NB4 (cell line): ENCODE results near the gene FAM133A.

Source experiments
- DNase-seq: peaks from one replicate; pipeline ENCODE4 v3.0.0; 2010; ENCODE audit warnings: low read depth
- H3K4me3 ChIP-seq: one replicate; pipeline ENCODE4 v1.5.1; 2011; ENCODE audit warnings: mild to moderate bottlenecking, low read depth, low read length, moderate library complexity
- CTCF ChIP-seq: IDR thresholded peaks from one replicate; pipeline ENCODE4 v1.5.1; 2012; ENCODE audit warnings: low read depth, low read length
- MAX ChIP-seq: IDR thresholded peaks from 2 replicates; pipeline ENCODE4 v1.6.1; 2011; ENCODE audit warnings: low read depth, low read length
- MYC ChIP-seq: IDR thresholded peaks from 2 replicates; pipeline ENCODE4 v1.6.1; 2011; ENCODE audit warnings: low read depth, low read length
- POLR2A ChIP-seq: IDR thresholded peaks from 2 replicates; pipeline ENCODE4 v1.6.1; 2011; ENCODE audit warnings: mild to moderate bottlenecking; ENCODE audit not compliant: insufficient read length; ENCODE audit errors: extremely low read depth

FAM133A gene

GRCh38 chrX:93695981-93696380, 22.0 kb downstream of the FAM133A start:
- H3K4me3 ChIP-seq: no peak overlapping the region
- TF ChIP-seq CTCF (no peak), POLR2A (no peak), MAX (no peak), MYC (no peak)
- DNase-seq: no peak

- no peak for DNase-seq
- TF ChIP-seq CTCF (no peak), MAX (no peak), POLR2A (no peak), MYC (no peak)
- H3K4me3 ChIP-seq: no peak overlapping the region
These were observed 29.7 kb downstream of the FAM133A start for GRCh38 chrX:93703701-93704100.

- TF ChIP-seq MYC (no peak), MAX (no peak), CTCF (no peak), POLR2A (no peak)
- no peak for DNase-seq
- no peak overlapping the region for H3K4me3 ChIP-seq
These were observed 37.1 kb downstream of the FAM133A start for GRCh38 chrX:93711076-93711475.

GRCh38 chrX:93741811-93742210, 67.8 kb downstream of the FAM133A start:
- TF ChIP-seq CTCF: no peak
- TF ChIP-seq MAX: no peak
- TF ChIP-seq MYC: no peak
- TF ChIP-seq POLR2A: no peak
- no peak overlapping the region for H3K4me3 ChIP-seq
- no peak for DNase-seq

- DNase-seq: no peak
- TF ChIP-seq MAX (no peak), MYC (no peak), CTCF (no peak), POLR2A (no peak)
- H3K4me3 ChIP-seq: no peak overlapping the region
These were observed 86.2 kb downstream of the FAM133A start for GRCh38 chrX:93760163-93760562.
